A549 (cell line): ENCODE measurements around the gene GTF2F1. TPM values are rescaled to one million over a fixed set of nuclear protein-coding genes. Genes with fewer than 3 reads are reported as not detected.

ENCODE experiments used
- BCL3 ChIP-seq: fragments of >200 bp; sonication (Bioruptor Twin); formaldehyde crosslinking; IDR thresholded peaks from 3 replicates; pipeline ENCODE4 v1.6.1; 2016
- BHLHE40 ChIP-seq: IDR thresholded peaks from 2 replicates; pipeline ENCODE4 v1.6.1; 2012; ENCODE audit warnings: low read depth, low read length, inconsistent platforms
- CBX8 ChIP-seq: fragments of 200-600 bp; sonication (generic); IDR thresholded peaks from 2 replicates; pipeline ENCODE4 v1.6.1; 2016
- CEBPB ChIP-seq, 2 experiments: fragments of >200 bp in 1 of 2; sonication (Bioruptor Twin) in 1 of 2; formaldehyde crosslinking in 1 of 2; IDR thresholded peaks; 2 replicates each; pipeline ENCODE4 v1.6.1; 2012 to 2016
- CHD2 ChIP-seq: fragments of 150-350 bp; IDR thresholded peaks from 2 replicates; pipeline ENCODE4 v1.6.1; 2014; ENCODE audit warnings: low read length; ENCODE audit not compliant: partially characterized antibody
- CHD4 ChIP-seq: fragments of 200-600 bp; sonication (generic); IDR thresholded peaks from 2 replicates; pipeline ENCODE4 v1.6.1; 2016; ENCODE audit warnings: antibody characterized with exemption, mild to moderate bottlenecking, borderline replicate concordance
- E2F6 ChIP-seq: IDR thresholded peaks from 2 replicates; pipeline ENCODE4 v1.6.1; 2012; ENCODE audit warnings: low read depth, borderline replicate concordance
- FOSB ChIP-seq: fragments of 250-450 bp; sonication (Bioruptor Pico); IDR thresholded peaks from 2 replicates; pipeline ENCODE4 v1.5.0; 2020; ENCODE audit warnings: mild to moderate bottlenecking, moderate library complexity
- FOSL2 ChIP-seq, 2 experiments: fragments of 450-650 bp in 1 of 2; fragments of >200 bp in 1 of 2; sonication (Bioruptor Twin) in 1 of 2; formaldehyde crosslinking; IDR thresholded peaks; 2 replicates each; pipeline versions ENCODE4 v1.5.0 to v1.6.1; 2016 to 2020; ENCODE audit warnings: mild to moderate bottlenecking in 1 of 2, moderate library complexity in 1 of 2
- FOXS1 ChIP-seq: fragments of 250-450 bp; sonication (Bioruptor Pico); IDR thresholded peaks from 2 replicates; pipeline ENCODE4 v1.5.0; 2020; ENCODE audit warnings: mild to moderate bottlenecking, moderate library complexity
- HDAC2 ChIP-seq: fragments of 200-600 bp; sonication (generic); IDR thresholded peaks from 2 replicates; pipeline ENCODE4 v1.6.1; 2016
- HES2 ChIP-seq: fragments of >200 bp; sonication (Bioruptor Twin); formaldehyde crosslinking; IDR thresholded peaks from 2 replicates; pipeline ENCODE4 v1.6.1; 2016
- HOXA7 ChIP-seq: fragments of 250-450 bp; sonication (Bioruptor Pico); IDR thresholded peaks from 2 replicates; pipeline ENCODE4 v1.5.0; 2020; ENCODE audit warnings: mild to moderate bottlenecking, moderate library complexity
- HOXB13 ChIP-seq: fragments of 250-450 bp; sonication (Bioruptor Pico); IDR thresholded peaks from 2 replicates; pipeline ENCODE4 v1.5.0; 2020; ENCODE audit warnings: low read depth, mild to moderate bottlenecking, moderate library complexity
- HOXB5 ChIP-seq: fragments of 250-450 bp; sonication (Bioruptor Pico); IDR thresholded peaks from 2 replicates; pipeline ENCODE4 v1.5.0; 2020; ENCODE audit warnings: mild to moderate bottlenecking, moderate library complexity
- JUNB ChIP-seq: fragments of >200 bp; sonication (Bioruptor Twin); formaldehyde crosslinking; IDR thresholded peaks from 2 replicates; pipeline ENCODE4 v1.6.1; 2016
- KDM1A ChIP-seq: fragments of 200-600 bp; sonication (generic); IDR thresholded peaks from 2 replicates; pipeline ENCODE4 v1.6.1; 2016; ENCODE audit warnings: low read depth, mild to moderate bottlenecking
- KDM5A ChIP-seq: fragments of 200-600 bp; sonication (generic); IDR thresholded peaks from 2 replicates; pipeline ENCODE4 v1.6.1; 2016; ENCODE audit warnings: antibody characterized with exemption, mild to moderate bottlenecking
- NPAS2 ChIP-seq: fragments of 250-450 bp; sonication (Bioruptor Pico); IDR thresholded peaks from 2 replicates; pipeline ENCODE4 v1.8.0; 2022; ENCODE audit warnings: mild to moderate bottlenecking, moderate library complexity, borderline replicate concordance
- POLR2AphosphoS2 ChIP-seq: conservative IDR thresholded peaks from 2 replicates; pipeline ENCODE4 v1.6.1; 2012; ENCODE audit warnings: low read length, improper control_type of control experiment, inconsistent platforms
- RAD21 ChIP-seq, 2 experiments: fragments of >200 bp in 1 of 2; sonication (Bioruptor Twin) in 1 of 2; formaldehyde crosslinking in 1 of 2; IDR thresholded peaks in 1 of 2; conservative IDR thresholded peaks in 1 of 2; 2 replicates in 1 of 2; 3 replicates in 1 of 2; pipeline ENCODE4 v1.6.1; 2012 to 2018; ENCODE audit warnings: inconsistent platforms in 1 of 2
- RCOR1 ChIP-seq: fragments of 150-350 bp; IDR thresholded peaks from 2 replicates; pipeline ENCODE4 v1.6.1; 2014; ENCODE audit warnings: antibody characterized with exemption, low read length, low read depth
- RFX5 ChIP-seq: fragments of 450-650 bp; IDR thresholded peaks from 2 replicates; pipeline ENCODE4 v1.7.1; 2014; ENCODE audit warnings: antibody characterized with exemption, mild to moderate bottlenecking, moderate library complexity
- SMC3 ChIP-seq: fragments of >200 bp; sonication (Bioruptor Twin); formaldehyde crosslinking; IDR thresholded peaks from 3 replicates; pipeline ENCODE4 v1.6.1; 2018; ENCODE audit warnings: inconsistent platforms
- TFCP2L1 ChIP-seq: fragments of 250-450 bp; sonication (Bioruptor Pico); IDR thresholded peaks from 2 replicates; pipeline ENCODE4 v1.5.0; 2021; ENCODE audit warnings: mild to moderate bottlenecking
- USF2 ChIP-seq: fragments of 450-650 bp; IDR thresholded peaks from 2 replicates; pipeline ENCODE4 v1.6.1; 2014; ENCODE audit warnings: antibody characterized with exemption
- ZC3H11A ChIP-seq: fragments of 450-650 bp; IDR thresholded peaks from 2 replicates; pipeline ENCODE4 v1.6.1; 2014; ENCODE audit warnings: antibody characterized with exemption, mild to moderate bottlenecking
- ZFP36 ChIP-seq: fragments of 450-650 bp; IDR thresholded peaks from 2 replicates; pipeline ENCODE4 v1.6.1; 2014; ENCODE audit warnings: borderline replicate concordance; ENCODE audit not compliant: partially characterized antibody
- polyA plus RNA-seq, 4 experiments: library from polyadenylated mRNA; depleted of rRNA in 3 of 4; stranded (reverse); fragments of >200 nt; fragmentation: RNase III in 1 of 4; extraction: RNeasy Plus Mini Kit Qiagen cat#74134 plus additional on column Dnase treatment in 1 of 4; gene quantifications; 2 replicates in 3 of 4; 3 replicates in 1 of 4; pipeline ENCODE4 v1.2.3, GENCODE V29; 2011 to 2017

GTF2F1 gene
- polyA plus RNA-seq, 2 of the 4 experiments (the other 2 are of a cell fraction), result 39.0 to 75.3 TPM

GRCh38 chr19:6424939-6425731 lies 32.2 kb upstream of the GTF2F1 start (continued):
- TF ChIP-seq KDM1A (no peak), SMC3 (no peak), FOSL2 (IDR thresholded peaks at IDR 0.05) (no peak), FOSL2 (CRISPR knock-in tag; IDR thresholded peaks at IDR 0.05) (no peak), NPAS2 (CRISPR knock-in tag) (peak; percentile 39; the same call in 1 of the 2 replicates), E2F6 (peak; percentile 98), RFX5 (0 out of 2 replicates have a peak, but pooled peaks have one; percentile 9), JUNB (no peak), CEBPB (IDR thresholded peaks at IDR 0.05) (no peak), USF2 (peak; percentile 93), HDAC2 (no peak), HOXB13 (CRISPR knock-in tag) (peak; percentile 90), TFCP2L1 (CRISPR knock-in tag) (peak; percentile 73; the same call in 1 of the 2 replicates), BHLHE40 (peak; percentile 42), RAD21 (conservative IDR thresholded peaks at IDR 0.05 in 1 of 2, IDR thresholded peaks at IDR 0.05 in 1 of 2) (no peak), KDM5A (no peak), POLR2AphosphoS2 (no peak), ZFP36 (no peak), HOXB5 (CRISPR knock-in tag) (peak; percentile 93), RCOR1 (no peak), FOXS1 (CRISPR knock-in tag) (no peak; the same call in 1 of the 2 replicates), HOXA7 (CRISPR knock-in tag) (no peak), FOSB (CRISPR knock-in tag) (no peak), CHD4 (no peak), ZC3H11A (no peak), HES2 (no peak), CBX8 (no peak), BCL3 (no peak), CHD2 (no peak)
